IPS-18a (cell line): ENCODE measurements around the gene FETUB.

Source experiments
- H3K27ac ChIP-seq: one replicate; pipeline ENCODE4 v1.5.1; 2013; ENCODE audit warnings: low read length
- H3K27me3 ChIP-seq: one replicate; pipeline ENCODE4 v1.6.1; 2013; ENCODE audit warnings: mild to moderate bottlenecking, low read length; ENCODE audit not compliant: control insufficient read depth, insufficient read depth
- H3K36me3 ChIP-seq: one replicate; pipeline ENCODE4 v1.6.1; 2013; ENCODE audit warnings: low read depth, low read length; ENCODE audit not compliant: control insufficient read depth
- H3K4me1 ChIP-seq: one replicate; pipeline ENCODE4 v1.6.1; 2013; ENCODE audit warnings: low read depth, low read length; ENCODE audit not compliant: control insufficient read depth
- H3K4me3 ChIP-seq: one replicate; pipeline ENCODE4 v1.5.1; 2013; ENCODE audit warnings: low read length
- H3K9ac ChIP-seq: one replicate; pipeline ENCODE4 v1.6.1; 2013; ENCODE audit warnings: mild to moderate bottlenecking, low read length, moderate library complexity
- H3K9me3 ChIP-seq: one replicate; pipeline ENCODE4 v1.6.1; 2013; ENCODE audit warnings: low read depth, low read length; ENCODE audit not compliant: control insufficient read depth

Gene FETUB, protein sequence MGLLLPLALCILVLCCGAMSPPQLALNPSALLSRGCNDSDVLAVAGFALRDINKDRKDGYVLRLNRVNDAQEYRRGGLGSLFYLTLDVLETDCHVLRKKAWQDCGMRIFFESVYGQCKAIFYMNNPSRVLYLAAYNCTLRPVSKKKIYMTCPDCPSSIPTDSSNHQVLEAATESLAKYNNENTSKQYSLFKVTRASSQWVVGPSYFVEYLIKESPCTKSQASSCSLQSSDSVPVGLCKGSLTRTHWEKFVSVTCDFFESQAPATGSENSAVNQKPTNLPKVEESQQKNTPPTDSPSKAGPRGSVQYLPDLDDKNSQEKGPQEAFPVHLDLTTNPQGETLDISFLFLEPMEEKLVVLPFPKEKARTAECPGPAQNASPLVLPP

DNA sequence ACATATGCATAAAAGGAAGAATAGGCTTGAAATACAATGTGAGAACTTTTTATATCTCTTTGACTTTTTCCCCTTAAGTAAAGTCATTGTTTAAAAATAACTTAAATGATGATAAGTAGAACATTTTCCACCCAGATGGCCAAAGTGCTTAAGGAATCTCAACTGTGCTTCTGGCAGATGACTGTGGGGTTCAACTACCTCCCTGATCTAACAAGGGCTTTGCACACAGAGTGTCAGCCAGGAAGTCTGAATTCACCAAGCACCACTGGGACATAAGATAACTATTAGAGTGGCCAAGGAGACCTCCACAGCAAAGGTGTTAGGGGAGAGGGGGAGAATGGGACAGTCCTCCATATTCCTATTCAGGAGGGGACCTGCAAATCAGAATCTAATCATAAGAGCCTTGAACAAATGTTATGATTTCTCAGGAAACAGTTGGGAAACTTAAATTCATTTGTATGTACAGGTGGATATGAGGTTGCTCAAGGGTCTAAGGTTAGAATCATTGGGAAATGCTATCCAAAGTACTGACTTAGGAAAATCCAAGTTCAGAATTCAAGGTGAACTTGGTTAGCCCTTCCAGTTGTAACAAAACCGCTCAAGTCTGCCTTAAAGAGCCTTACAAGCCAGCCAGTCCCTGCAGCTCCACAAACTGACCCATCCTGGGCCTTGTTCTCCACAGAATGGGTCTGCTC is at the start of gene FETUB:
TSS of gene FETUB (plus strand) at position 622 of the 695 bp plus-strand sequence. CDS start at position 684, 62 bp downstream.
- Histone ChIP-seq H3K4me1 (peaks cover 8% of the 10 kb centered on the region), H3K4me3 (no peak within 1 kb of the TSS), H3K27me3 (no peaks in the 10 kb centered on the region)

DNA sequence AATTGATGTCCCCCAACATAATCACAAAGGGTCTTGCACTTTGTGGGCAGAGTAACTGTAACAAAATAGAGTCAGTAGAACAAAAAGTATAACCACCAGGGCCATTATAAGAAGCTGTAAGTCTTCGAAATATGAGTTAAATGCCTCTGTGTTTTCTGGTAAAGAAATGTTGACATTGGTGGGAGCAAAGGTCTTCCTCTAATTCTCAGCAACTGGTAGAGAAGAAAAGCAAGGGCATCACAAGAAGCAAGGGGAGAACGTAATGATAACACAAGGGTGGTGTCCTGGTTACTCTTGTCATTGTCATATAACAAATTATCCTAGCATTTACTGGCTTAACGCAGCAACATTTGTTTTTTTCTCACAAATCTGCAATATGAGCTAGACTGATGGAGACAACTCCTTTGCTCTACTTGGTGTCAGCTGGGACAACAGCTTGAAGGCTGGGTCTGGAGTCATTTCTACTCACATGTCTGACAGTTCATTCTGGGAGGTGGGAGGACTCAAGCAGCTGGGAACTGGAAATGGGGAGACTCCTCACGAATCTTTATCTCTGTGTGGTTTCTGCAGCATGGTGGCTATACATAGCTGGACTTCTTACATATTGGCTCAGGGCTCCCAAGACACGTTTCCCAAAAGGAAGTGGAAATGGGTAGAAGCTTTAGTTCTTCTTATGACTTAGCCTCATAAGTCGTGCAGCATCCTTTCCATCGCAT is 49.5 kb upstream of the FETUB start:
- Histone ChIP-seq H3K9ac (no peak overlapping the region), H3K4me1 (no peaks in the 10 kb centered on the region), H3K36me3 (peaks cover 3% of the 10 kb centered on the region), H3K4me3 (no peak overlapping the region), H3K27ac (no peak overlapping the region), H3K27me3 (no peaks in the 10 kb centered on the region), H3K9me3 (no peaks in the 10 kb centered on the region)

More for the DNA sequence above, at the start of gene FETUB:
- Histone ChIP-seq H3K36me3 (no peaks in the 10 kb centered on the region), H3K9me3 (no peaks in the 10 kb centered on the region), H3K27ac (no peak within 1 kb of the TSS), H3K9ac (no peak within 1 kb of the TSS)

DNA sequence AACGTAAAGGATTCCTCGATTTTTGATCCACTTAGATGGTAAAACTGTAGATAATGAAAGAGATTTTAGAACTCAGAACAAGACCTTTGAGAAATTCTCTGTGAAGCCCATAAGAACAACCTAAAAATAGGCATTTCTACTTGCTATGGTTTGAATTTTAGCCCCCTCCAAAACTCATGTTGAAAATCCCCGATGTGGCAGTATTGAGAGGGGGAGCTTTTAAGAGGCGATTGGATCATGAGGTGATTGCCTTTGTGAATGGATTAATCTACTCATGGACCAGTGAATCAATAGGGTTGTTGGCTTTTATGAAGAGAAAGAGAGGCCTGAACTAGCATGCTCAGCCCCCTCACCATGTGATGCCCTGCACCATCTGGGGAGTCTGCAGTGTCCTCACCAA is 47.5 kb upstream of the FETUB start:
- Histone ChIP-seq H3K4me1 (peaks cover 4% of the 10 kb centered on the region), H3K27ac (no peak overlapping the region), H3K36me3 (no peaks in the 10 kb centered on the region), H3K9ac (no peak overlapping the region), H3K4me3 (no peak overlapping the region), H3K9me3 (no peaks in the 10 kb centered on the region), H3K27me3 (no peaks in the 10 kb centered on the region)

DNA sequence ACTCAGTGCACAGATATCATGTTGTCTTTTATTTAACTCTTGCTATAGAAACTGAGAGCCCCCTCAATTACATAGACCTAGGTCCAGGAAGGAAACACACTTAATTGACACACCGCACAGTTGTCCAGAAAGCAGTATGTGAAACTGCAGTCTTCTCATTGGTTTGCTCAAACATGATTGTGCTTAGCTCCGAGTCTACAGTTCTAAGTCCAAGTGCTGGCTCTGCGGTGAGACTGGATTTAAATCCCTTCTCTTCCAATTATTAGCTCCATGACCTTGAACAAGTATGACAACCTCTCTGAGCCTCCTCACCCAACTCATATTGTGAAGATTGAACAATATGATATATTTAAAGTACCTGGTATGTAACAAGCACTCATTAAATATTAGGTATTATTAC is 46.3 kb upstream of the FETUB start:
- no peak overlapping the region for H3K27ac ChIP-seq
- no peaks in the 10 kb centered on the region for H3K27me3 ChIP-seq
- no peak overlapping the region for H3K4me3 ChIP-seq
- peaks cover 4% of the 10 kb centered on the region for H3K4me1 ChIP-seq
- no peaks in the 10 kb centered on the region for H3K36me3 ChIP-seq
- no peaks in the 10 kb centered on the region for H3K9me3 ChIP-seq
- H3K9ac ChIP-seq: no peak overlapping the region

DNA sequence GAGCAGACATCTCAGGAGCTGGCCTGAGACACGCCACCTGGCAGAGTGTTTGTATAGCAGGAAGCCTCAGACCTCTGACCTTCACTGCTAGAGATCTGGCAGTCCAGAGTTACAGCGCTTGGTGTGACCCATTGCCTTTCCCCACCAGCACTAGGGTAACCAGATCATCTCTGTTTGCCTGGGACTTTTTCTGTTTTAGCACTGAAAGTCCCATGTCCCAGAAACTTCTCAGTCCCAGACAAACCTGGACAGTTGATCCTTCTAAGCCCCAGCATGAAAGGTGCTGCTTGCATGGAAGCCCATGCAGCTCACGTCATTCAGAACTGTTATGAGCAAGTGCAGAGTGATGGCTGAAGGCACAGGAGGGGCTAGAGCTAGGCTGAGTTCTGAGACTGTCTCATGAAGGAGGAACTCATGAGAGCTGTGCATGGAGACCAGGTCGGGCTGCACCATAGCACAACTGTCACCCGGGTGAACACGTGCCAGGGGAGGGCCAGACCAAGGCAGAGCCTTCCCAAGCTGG is 45.5 kb upstream of the FETUB start:
- H3K27me3 ChIP-seq: no peaks in the 10 kb centered on the region
- no peak overlapping the region for H3K9ac ChIP-seq
- H3K4me1 ChIP-seq: peaks cover 4% of the 10 kb centered on the region
- no peaks in the 10 kb centered on the region for H3K36me3 ChIP-seq
- no peak overlapping the region for H3K27ac ChIP-seq
- H3K4me3 ChIP-seq: no peak overlapping the region
- H3K9me3 ChIP-seq: no peaks in the 10 kb centered on the region

DNA sequence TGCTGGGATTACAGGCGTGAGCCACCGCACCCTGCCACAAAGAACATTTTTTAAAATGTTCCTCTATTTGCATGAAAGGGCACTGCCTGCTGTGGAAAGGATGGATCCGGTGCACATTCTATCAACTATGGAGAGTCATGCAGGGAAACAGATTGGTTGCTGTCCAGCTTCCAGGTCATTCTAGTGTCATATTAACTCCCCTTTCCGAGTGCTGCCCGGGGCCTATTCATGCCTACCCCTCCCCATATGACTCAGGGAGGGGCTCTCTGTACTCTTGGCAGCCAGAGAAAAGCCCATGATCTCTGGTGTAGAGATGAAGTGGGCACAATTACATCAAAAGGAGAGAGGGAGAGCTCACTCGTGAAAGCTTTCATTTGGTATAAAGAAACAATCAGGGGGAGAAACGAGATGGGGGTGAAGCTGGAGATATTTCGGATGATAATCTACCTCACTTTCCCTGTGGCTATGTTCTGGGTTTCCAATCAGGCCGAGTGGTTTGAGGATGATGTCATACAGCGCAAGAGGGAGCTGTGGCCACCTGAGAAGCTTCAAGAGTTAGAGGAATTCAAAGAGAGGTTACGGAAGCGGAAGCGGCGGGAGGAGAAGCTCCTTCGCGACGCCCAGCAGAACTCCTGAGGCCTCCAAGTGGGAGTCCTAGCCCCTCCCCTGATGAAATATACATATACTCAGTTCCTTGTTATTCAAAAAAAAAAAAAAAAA is 43.5 kb upstream of the FETUB start:
- H3K27ac ChIP-seq: no peak overlapping the region
- H3K9ac ChIP-seq: no peak overlapping the region
- no peaks in the 10 kb centered on the region for H3K36me3 ChIP-seq
- no peaks in the 10 kb centered on the region for H3K27me3 ChIP-seq
- peaks cover 4% of the 10 kb centered on the region for H3K4me1 ChIP-seq
- no peaks in the 10 kb centered on the region for H3K9me3 ChIP-seq
- H3K4me3 ChIP-seq: no peak overlapping the region

DNA sequence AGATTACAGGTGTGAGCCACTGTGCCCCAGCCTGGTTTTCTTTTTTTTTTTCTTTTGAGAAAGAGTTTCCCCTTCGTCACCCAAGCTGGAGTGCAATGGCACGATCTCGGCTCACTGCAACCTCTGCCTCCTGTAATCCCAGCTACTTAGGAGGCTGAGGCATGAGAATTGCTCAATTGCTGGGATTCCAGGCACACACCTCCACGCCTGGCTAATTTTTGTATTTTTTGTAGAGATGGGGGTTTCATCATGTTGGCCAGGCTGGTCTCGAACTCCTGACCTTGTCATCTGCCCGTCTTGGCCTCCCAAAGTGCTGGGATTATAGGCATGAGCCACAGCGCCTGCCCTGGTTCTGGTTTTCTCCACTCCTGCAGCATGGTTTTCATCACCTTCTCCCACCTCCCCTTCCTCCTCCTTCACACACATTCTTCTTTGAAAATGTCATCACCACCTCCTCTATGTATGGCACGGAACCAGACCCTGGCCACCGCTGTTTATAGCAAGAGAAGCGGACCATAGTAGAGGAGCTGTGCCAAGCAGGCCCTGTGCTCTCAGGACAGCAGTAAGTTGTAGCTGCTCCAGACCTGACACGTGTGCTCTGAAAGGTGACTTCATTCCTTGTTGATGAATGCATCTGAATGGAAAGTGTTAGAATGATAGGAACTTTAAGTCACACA is 42.0 kb upstream of the FETUB start:
- Histone ChIP-seq H3K4me3 (no peak overlapping the region), H3K27me3 (no peaks in the 10 kb centered on the region), H3K9ac (no peak overlapping the region), H3K9me3 (no peaks in the 10 kb centered on the region), H3K4me1 (peaks cover 4% of the 10 kb centered on the region), H3K36me3 (no peaks in the 10 kb centered on the region), H3K27ac (no peak overlapping the region)

DNA sequence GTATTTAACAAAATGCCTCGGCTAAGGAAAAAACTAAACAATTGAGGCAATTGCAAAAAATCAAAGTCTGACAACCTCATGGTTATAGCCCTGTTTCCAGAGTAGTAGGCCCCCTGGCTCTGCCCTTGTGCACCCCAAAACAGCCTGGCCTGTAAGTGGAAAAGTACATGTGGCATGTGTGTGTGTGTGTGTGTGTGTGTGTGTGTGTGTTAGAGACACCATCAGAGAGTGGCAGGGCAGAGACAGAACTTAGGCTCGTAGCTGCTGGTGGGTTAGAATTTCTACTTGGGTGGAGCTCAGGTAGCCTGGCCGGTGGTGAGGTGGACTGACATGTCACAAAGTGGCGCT is 41.4 kb upstream of the FETUB start:
- H3K36me3 ChIP-seq: no peaks in the 10 kb centered on the region
- peaks cover 4% of the 10 kb centered on the region for H3K4me1 ChIP-seq
- H3K27me3 ChIP-seq: no peaks in the 10 kb centered on the region
- no peak overlapping the region for H3K4me3 ChIP-seq
- no peak overlapping the region for H3K9ac ChIP-seq
- H3K9me3 ChIP-seq: no peaks in the 10 kb centered on the region
- no peak overlapping the region for H3K27ac ChIP-seq

DNA sequence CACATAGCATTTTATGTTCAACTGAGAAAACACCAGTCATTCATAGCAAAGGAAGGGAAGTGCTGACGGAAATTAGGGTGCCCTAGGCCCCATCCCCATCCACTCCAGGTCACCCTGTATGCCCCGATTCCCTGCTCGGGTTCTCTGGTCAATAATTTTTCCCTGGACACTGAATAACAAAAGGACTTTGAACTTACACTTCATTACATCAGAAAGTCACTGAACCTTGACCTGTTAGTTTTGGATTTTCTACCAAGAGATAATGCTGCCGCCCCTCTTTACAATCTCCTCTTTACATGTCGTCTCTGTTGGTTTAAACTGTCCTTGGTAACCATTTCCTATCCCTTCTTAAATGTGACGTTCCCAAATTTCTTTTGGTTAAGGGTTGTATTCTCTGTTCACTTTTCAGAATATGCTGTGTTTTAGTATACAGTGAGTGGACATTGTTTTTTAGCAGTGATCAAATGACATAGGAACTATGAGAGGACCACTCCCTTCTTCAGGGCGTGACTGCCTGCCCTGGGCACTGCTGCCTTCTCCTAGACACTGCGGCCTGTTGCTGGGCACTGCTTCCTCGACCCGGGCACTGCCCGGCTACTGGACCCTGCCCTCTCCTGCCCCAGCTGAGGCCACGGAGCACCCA is 40.9 kb upstream of the FETUB start:
- Histone ChIP-seq H3K27me3 (no peaks in the 10 kb centered on the region), H3K36me3 (no peaks in the 10 kb centered on the region), H3K4me1 (peaks cover 4% of the 10 kb centered on the region), H3K27ac (no peak overlapping the region), H3K9me3 (no peaks in the 10 kb centered on the region), H3K9ac (no peak overlapping the region), H3K4me3 (no peak overlapping the region)

DNA sequence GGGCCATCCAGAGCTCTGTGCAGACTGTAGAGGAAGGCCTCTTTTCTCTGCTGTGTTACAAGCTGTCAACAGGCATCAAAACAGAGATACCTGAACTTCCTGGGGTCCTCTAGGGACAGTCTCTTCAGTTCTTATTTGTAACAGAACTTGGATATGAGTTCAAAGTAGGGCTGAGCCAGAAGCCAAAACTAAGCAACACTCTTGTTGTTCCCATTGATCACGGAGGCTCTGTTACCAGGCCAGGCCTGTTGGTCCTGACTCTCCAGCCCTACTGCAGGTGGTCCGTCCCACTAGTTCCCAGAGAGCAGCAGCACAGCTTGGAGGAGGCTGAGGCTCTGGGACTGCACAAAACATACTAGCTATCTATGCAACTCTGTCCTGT is 40.4 kb upstream of the FETUB start:
- Histone ChIP-seq H3K4me3 (no peak overlapping the region), H3K36me3 (no peaks in the 10 kb centered on the region), H3K27ac (no peak overlapping the region), H3K4me1 (peaks cover 4% of the 10 kb centered on the region), H3K9ac (no peak overlapping the region), H3K27me3 (no peaks in the 10 kb centered on the region), H3K9me3 (no peaks in the 10 kb centered on the region)
